Keratinocyte (primary cell): Measurements from ENCODE around the gene PPRC1. TPM values are rescaled to one million over a fixed set of nuclear protein-coding genes. Genes with fewer than 3 reads are reported as not detected.

Experiments used
- DNase-seq: peaks from one replicate; pipeline ENCODE4 v3.0.0-alpha.2; 2011; ENCODE audit warnings: low read depth, missing footprints, low spot score
- FAIRE-seq: peaks from 2 replicates; lab custom pipeline; 2011; peaks lifted over from hg19 to GRCh38; lab: Jason Lieb, UNC
- H2AFZ ChIP-seq: 2 replicates; pipeline ENCODE4 v1.6.0; 2012; ENCODE audit warnings: low read length, control low read depth, inconsistent platforms; ENCODE audit not compliant: control insufficient read depth
- H3K27ac ChIP-seq: 2 replicates; pipeline ENCODE4 v1.5.1; 2011; ENCODE audit warnings: low read length; ENCODE audit not compliant: control insufficient read depth, insufficient read depth
- H3K27me3 ChIP-seq: 3 replicates; pipeline ENCODE4 v1.6.0; 2011; ENCODE audit warnings: low read length; ENCODE audit not compliant: control insufficient read depth, insufficient read depth; ENCODE audit errors: extremely low read depth
- H3K36me3 ChIP-seq, 2 experiments: 2 replicates in 1 of 2; 3 replicates in 1 of 2; pipeline ENCODE4 v1.5.1; 2011; ENCODE audit warnings: low read length in 2 of 2, mild to moderate bottlenecking in 1 of 2; ENCODE audit not compliant: control insufficient read depth in 2 of 2, insufficient read depth in 2 of 2; ENCODE audit errors: extremely low read depth in 1 of 2
- H3K4me1 ChIP-seq: 3 replicates; pipeline ENCODE4 v1.5.1; 2011; ENCODE audit warnings: low read length; ENCODE audit not compliant: control insufficient read depth, insufficient read depth; ENCODE audit errors: extremely low read depth
- H3K4me2 ChIP-seq: 3 replicates; pipeline ENCODE4 v1.6.0; 2011; ENCODE audit warnings: low read depth, low read length; ENCODE audit not compliant: control insufficient read depth, insufficient read depth; ENCODE audit errors: extremely low read depth
- H3K4me3 ChIP-seq, 3 experiments: fragments of 200-600 bp in 1 of 3; sonication (generic) in 1 of 3; 2 replicates in 2 of 3; 3 replicates in 1 of 3; pipeline ENCODE4 v1.5.1; 2011 to 2016; ENCODE audit warnings: low read length in 3 of 3, mild to moderate bottlenecking in 3 of 3, control low read depth in 2 of 3, inconsistent platforms in 1 of 3, low read depth in 1 of 3, mixed read lengths in 1 of 3, mixed run types in 1 of 3, moderate library complexity in 1 of 3; ENCODE audit not compliant: control insufficient read depth in 2 of 3, insufficient read depth in 2 of 3; ENCODE audit errors: extremely low read depth in 1 of 3
- H3K79me2 ChIP-seq: 2 replicates; pipeline ENCODE4 v1.6.0; 2012; ENCODE audit warnings: low read length; ENCODE audit not compliant: control insufficient read depth, insufficient read depth
- H3K9ac ChIP-seq: 3 replicates; pipeline ENCODE4 v1.6.0; 2011; ENCODE audit warnings: low read length; ENCODE audit not compliant: control insufficient read depth, insufficient read depth; ENCODE audit errors: extremely low read depth
- H3K9me1 ChIP-seq: 3 replicates; pipeline ENCODE4 v1.6.0; 2011; ENCODE audit warnings: low read length; ENCODE audit not compliant: control insufficient read depth, insufficient read depth; ENCODE audit errors: extremely low read depth
- H3K9me3 ChIP-seq: 2 replicates; pipeline ENCODE4 v1.5.1; 2012; ENCODE audit warnings: low read depth, low read length; ENCODE audit not compliant: control insufficient read depth
- H4K20me1 ChIP-seq: 3 replicates; pipeline ENCODE4 v1.6.0; 2011; ENCODE audit warnings: low read length; ENCODE audit not compliant: control insufficient read depth, insufficient read depth; ENCODE audit errors: extremely low read depth
- EZH2 ChIP-seq: IDR thresholded peaks from one replicate; pipeline ENCODE4 v1.6.1; 2012; ENCODE audit warnings: inconsistent platforms, mild to moderate bottlenecking, low read length, moderate library complexity
- dilution Hi-C: fragments of 300-500 bp; cut with MboI; formaldehyde crosslinking; loops from one replicate; pipeline ENCODE4 v1.7.0; 2020; ENCODE audit warnings: low sequenced_read_pairs; ENCODE audit not compliant: extremely low pct_ligation_motif_present
- polyA plus RNA-seq, 5 experiments: library from polyadenylated mRNA; depleted of rRNA in 3 of 5; stranded (reverse) in 3 of 5; stranded (forward) in 1 of 5; unstranded in 1 of 5; fragments of >200 nt; gene quantifications; 1 replicate in 1 of 5; 2 replicates in 3 of 5; 3 replicates in 1 of 5; pipeline versions ENCODE4 v1.2.1 to v1.2.3, GENCODE V29; 2011 to 2012; ENCODE audit warnings: missing spikeins in 2 of 5, low read depth in 1 of 5, low replicate concordance in 1 of 5
- TF ChIP-seq, protein P1 (sequence below), 3 experiments: IDR thresholded peaks in 1 of 3; conservative IDR thresholded peaks in 1 of 3; optimal IDR thresholded peaks in 1 of 3; 2 replicates in 2 of 3; 3 replicates in 1 of 3; pipeline versions ENCODE3 to v1.5.1; 2011; ENCODE audit warnings: low read length in 3 of 3, mild to moderate bottlenecking in 3 of 3, moderate library complexity in 2 of 3, control low read depth in 1 of 3, inconsistent platforms in 1 of 3; ENCODE audit not compliant: insufficient read depth in 2 of 3; ENCODE audit errors: extremely low read depth in 1 of 3

PPRC1 gene
- polyA plus RNA-seq, 1 donor (not counting 4 experiments of a cell fraction or from before 2014, with no cell fraction given) = 17.9 TPM

- DNase-seq (no peak), FAIRE-seq (no peak)
- Histone ChIP-seq H3K79me2 (peaks cover 26% of the 10 kb centered on the region), H3K27me3 (no peaks in the 10 kb centered on the region), H3K27ac (no peak overlapping the region), H2AFZ (no peak overlapping the region), H3K4me3 (no peak overlapping the region), H3K4me1 (peaks cover 35% of the 10 kb centered on the region), H3K9me3 (no peaks in the 10 kb centered on the region), H4K20me1 (no peaks in the 10 kb centered on the region), H3K9ac (no peak overlapping the region), H3K9me1 (no peaks in the 10 kb centered on the region), H3K36me3 (no peaks in the 10 kb centered on the region), H3K4me2 (no peak overlapping the region)
- dilution Hi-C loops = no loop called here
- TF ChIP-seq, protein P1, sequence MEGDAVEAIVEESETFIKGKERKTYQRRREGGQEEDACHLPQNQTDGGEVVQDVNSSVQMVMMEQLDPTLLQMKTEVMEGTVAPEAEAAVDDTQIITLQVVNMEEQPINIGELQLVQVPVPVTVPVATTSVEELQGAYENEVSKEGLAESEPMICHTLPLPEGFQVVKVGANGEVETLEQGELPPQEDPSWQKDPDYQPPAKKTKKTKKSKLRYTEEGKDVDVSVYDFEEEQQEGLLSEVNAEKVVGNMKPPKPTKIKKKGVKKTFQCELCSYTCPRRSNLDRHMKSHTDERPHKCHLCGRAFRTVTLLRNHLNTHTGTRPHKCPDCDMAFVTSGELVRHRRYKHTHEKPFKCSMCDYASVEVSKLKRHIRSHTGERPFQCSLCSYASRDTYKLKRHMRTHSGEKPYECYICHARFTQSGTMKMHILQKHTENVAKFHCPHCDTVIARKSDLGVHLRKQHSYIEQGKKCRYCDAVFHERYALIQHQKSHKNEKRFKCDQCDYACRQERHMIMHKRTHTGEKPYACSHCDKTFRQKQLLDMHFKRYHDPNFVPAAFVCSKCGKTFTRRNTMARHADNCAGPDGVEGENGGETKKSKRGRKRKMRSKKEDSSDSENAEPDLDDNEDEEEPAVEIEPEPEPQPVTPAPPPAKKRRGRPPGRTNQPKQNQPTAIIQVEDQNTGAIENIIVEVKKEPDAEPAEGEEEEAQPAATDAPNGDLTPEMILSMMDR (optimal IDR thresholded peaks at IDR 0.05 in 1 of 3, IDR thresholded peaks at IDR 0.05 in 1 of 3, conservative IDR thresholded peaks at IDR 0.05 in 1 of 3; ENCODE audit: extremely low read depth in 1 of 3, insufficient read depth in 2 of 3, low read length in 3 of 3) = peak in 1 of 3 experiments; percentile 4
- no peak for TF ChIP-seq EZH2
These were observed 11.0 kb upstream of the PPRC1 start for GRCh38 chr10:102121739-102122372.

GRCh38 chr10:102122450-102122849, 10.4 kb upstream of the PPRC1 start:
- Histone ChIP-seq H4K20me1 (no peaks in the 10 kb centered on the region), H3K9me3 (no peaks in the 10 kb centered on the region), H3K36me3 (no peaks in the 10 kb centered on the region), H3K4me3 (no peak overlapping the region), H3K9ac (no peak overlapping the region), H3K4me2 (no peak overlapping the region), H3K27ac (no peak overlapping the region), H3K27me3 (no peaks in the 10 kb centered on the region), H3K9me1 (no peaks in the 10 kb centered on the region), H3K79me2 (peaks cover 20% of the 10 kb centered on the region), H2AFZ (no peak overlapping the region), H3K4me1 (peaks cover 29% of the 10 kb centered on the region)
- DNase-seq (no peak), FAIRE-seq (no peak)
- dilution Hi-C loops = no loop called here
- TF ChIP-seq, protein P1 (optimal IDR thresholded peaks at IDR 0.05 in 1 of 3, IDR thresholded peaks at IDR 0.05 in 1 of 3, conservative IDR thresholded peaks at IDR 0.05 in 1 of 3; ENCODE audit: extremely low read depth in 1 of 3, insufficient read depth in 2 of 3, low read length in 3 of 3) = no peak
- no peak for TF ChIP-seq EZH2
